ENCODE measurements around the gene ARHGAP6. TPM values are rescaled to one million over a fixed set of nuclear protein-coding genes. Genes with fewer than 3 reads are reported as not detected.

ARHGAP6 gene
- total and polyA plus RNA-seq, 9 of the 15 experiments (the other 6 are each of a cell fraction or from before 2014, with no cell fraction given), result 12.5 to 63.6 (median 41.8) TPM

- TF ChIP-seq ARID3A (IDR thresholded peaks at IDR 0.05; ENCODE audit: borderline replicate concordance, low read depth, low read length), result no peak
- TF ChIP-seq TAF15 (IDR thresholded peaks at IDR 0.05; ENCODE audit: low read depth, low read length), result no peak
- TF ChIP-seq SRSF1 (IDR thresholded peaks at IDR 0.05; ENCODE audit: low read depth, low read length), result no peak
- TF ChIP-seq ZNF717 (CRISPR knock-in tag; IDR thresholded peaks at IDR 0.05), result no peak
- TF ChIP-seq ZKSCAN3 (CRISPR knock-in tag; IDR thresholded peaks at IDR 0.05), result no peak
- no peak for TF ChIP-seq CTBP1 (IDR thresholded peaks at IDR 0.05; ENCODE audit: borderline replicate concordance)
- no peak for TF ChIP-seq XRCC4 (IDR thresholded peaks at IDR 0.05; ENCODE audit: extremely low read depth, insufficient read depth, insufficient read length)
- TF ChIP-seq DIDO1 (tag; IDR thresholded peaks at IDR 0.05; ENCODE audit: low read depth), result no peak
- no peak for TF ChIP-seq RBFOX2 (IDR thresholded peaks at IDR 0.05; ENCODE audit: low read depth, low read length)
These were observed 291.1 kb downstream of the ARHGAP6 start (continued) for GRCh38 chrX:11374570-11374969.

GRCh38 chrX:11371106-11371505 lies 294.6 kb downstream of the ARHGAP6 start:
- in situ Hi-C loops (cut with MboI), result no loop called here
- no peak overlapping the region for H2AFZ ChIP-seq (ENCODE audit: low read depth, low read length)
- no peaks in the 10 kb centered on the region for H3K27me3 ChIP-seq (ENCODE audit: control insufficient read depth in 2 of 2, insufficient read depth in 2 of 2, low read length in 2 of 2)
- H3K4me2 ChIP-seq (ENCODE audit: insufficient read depth, low read length), result no peak overlapping the region
- H3K4me1 ChIP-seq (replicated peaks in 1 of 2; ENCODE audit: control insufficient read depth in 2 of 2, insufficient read depth in 2 of 2, low read length in 2 of 2), result peaks cover 3 to 69% of the 10 kb centered on the region in 2 experiments; a peak in 4 of 5 replicates
- peaks cover 91% of the 10 kb centered on the region for H3K79me2 ChIP-seq (ENCODE audit: control insufficient read depth, insufficient read depth, low read length)
- H3K36me3 ChIP-seq (ENCODE audit: control insufficient read depth, insufficient read depth, low read length), result peaks cover 14% of the 10 kb centered on the region; the same call in 2 of the 3 replicates
- CTCF ChIA-PET (ENCODE audit: low intra/inter-chr PET ratio), result no interaction called here
- H3K9me3 ChIP-seq (replicated peaks; ENCODE audit: control insufficient read depth, insufficient read depth, low read depth, low read length), result no peaks in the 10 kb centered on the region
- intact Hi-C loops (cut with micrococcal nuclease), result no loop called here
- DNase-seq (ENCODE audit: extremely low read depth in 1 of 4, low spot score in 3 of 4), result no peak
- no peaks in the 10 kb centered on the region for H3K9me1 ChIP-seq (ENCODE audit: control insufficient read depth, insufficient read depth, low read length)
- H3K4me3 ChIP-seq, result no peak overlapping the region
- POLR2A ChIA-PET, result interaction anchor here (1.3 kb wide), 1 partner anchor 10 kb away, joined by 3 read pairs; no protein-coding TSS in a partner anchor
- H3K9ac ChIP-seq (ENCODE audit: insufficient read depth in 1 of 2, low read depth in 2 of 2, low read length in 2 of 2), result no peak overlapping the region
- BruUV-seq (replicated peaks), result no TSS peak
- no peak overlapping the region for H3K27ac ChIP-seq (ENCODE audit: extremely low read depth, low read depth, low read length)
- no peaks in the 10 kb centered on the region for H4K20me1 ChIP-seq (replicated peaks; ENCODE audit: control insufficient read depth, insufficient read depth, low read length)
- no peak for FAIRE-seq
- no peak for ATAC-seq
- TF ChIP-seq ZNF639 (CRISPR knock-in tag; conservative IDR thresholded peaks at IDR 0.05 in 1 of 2, IDR thresholded peaks at IDR 0.05 in 1 of 2) (0 out of 4 replicates have a peak, but pooled peaks of 1 of the 2 experiments have one; percentile 17), ARHGAP35 (IDR thresholded peaks at IDR 0.05; ENCODE audit: partially characterized antibody) (no peak), PBX2 (CRISPR knock-in tag; IDR thresholded peaks at IDR 0.05; ENCODE audit: low read depth) (no peak), PBX2 (tag; conservative IDR thresholded peaks at IDR 0.05; ENCODE audit: low read depth) (no peak)
